HG03097 (cell line): ENCODE results near the gene PHF1.
A peak's percentile ranks its signal among the peaks of the same experiment; 100 is the strongest.
"Not testable (repeated sequence)": the region's sequence is repeated elsewhere in the genome, so short reads cannot be mapped to it uniquely, and the experiment has no call there.

ENCODE experiments used
- ATAC-seq: cut with Tn5 transposase; IDR thresholded peaks from one replicate; pipeline ENCODE4 v1.9.1; 2021; ENCODE audit not compliant: unreplicated experiment, low FRiP score

PHF1 gene

GRCh38 chr6:33410711-33411631, at the start of gene PHF1:
PHF1 (plus strand) TSS chr6:33411014; CDS start chr6:33412264, 1,250 bp downstream.
- peak; percentile 26 for ATAC-seq

GRCh38 chr6:33363486-33363885, 47.3 kb upstream of the PHF1 start:
- ATAC-seq, result not testable (repeated sequence)

GRCh38 chr6:33364475-33365205, 46.2 kb upstream of the PHF1 start:
- not testable (repeated sequence) for ATAC-seq

GRCh38 chr6:33365206-33365971, 45.4 kb upstream of the PHF1 start:
- not testable (repeated sequence) for ATAC-seq

GRCh38 chr6:33367009-33367714, 43.7 kb upstream of the PHF1 start:
- no peak for ATAC-seq

GRCh38 chr6:33367715-33368025, 43.1 kb upstream of the PHF1 start:
- not testable (repeated sequence) for ATAC-seq

- not testable (repeated sequence) for ATAC-seq
These were observed 38.9 kb upstream of the PHF1 start for GRCh38 chr6:33371901-33372300.

- no peak for ATAC-seq
These were observed 38.2 kb upstream of the PHF1 start for GRCh38 chr6:33372526-33373123.

GRCh38 chr6:33373960-33374910, 36.6 kb upstream of the PHF1 start:
- no peak for ATAC-seq

GRCh38 chr6:33375143-33375671, 35.6 kb upstream of the PHF1 start:
- no peak for ATAC-seq

- ATAC-seq, result no peak
These were observed 33.6 kb upstream of the PHF1 start for GRCh38 chr6:33377171-33377570.

- not testable (repeated sequence) for ATAC-seq
These were observed 31.6 kb upstream of the PHF1 start for GRCh38 chr6:33379184-33379583.

- ATAC-seq, result no peak
These were observed 30.4 kb upstream of the PHF1 start for GRCh38 chr6:33380272-33380981.

- no peak for ATAC-seq
These were observed 27.2 kb upstream of the PHF1 start for GRCh38 chr6:33383427-33384185.

- ATAC-seq, result no peak
These were observed 26.2 kb upstream of the PHF1 start for GRCh38 chr6:33384581-33385020.

- no peak for ATAC-seq
These were observed 20.6 kb upstream of the PHF1 start for GRCh38 chr6:33390173-33390572.

GRCh38 chr6:33390767-33391277, 20.0 kb upstream of the PHF1 start:
- no peak for ATAC-seq
